ENCODE measurements around the gene DCLK1. TPM values are rescaled to one million over a fixed set of nuclear protein-coding genes. Genes with fewer than 3 reads are reported as not detected.

DCLK1 gene
- total RNA-seq, 1 experiment from 2014 or later: 0.10 TPM

- POLR2A ChIA-PET: no interaction called here
- no peak overlapping the region for H3K9ac ChIP-seq (ENCODE audit: low read length)
- no peak overlapping the region for H3K4me2 ChIP-seq (ENCODE audit: low read length)
- no peaks in the 10 kb centered on the region for H3K9me2 ChIP-seq (ENCODE audit: insufficient read depth)
- H2AFZ ChIP-seq (ENCODE audit: low read depth, low read length, poor library complexity, severe bottlenecking): no peak overlapping the region
- DNase-seq (ENCODE audit: low read depth, low spot score) (no peak), ATAC-seq (no peak)
- H3K4me1 ChIP-seq (ENCODE audit: control insufficient read depth in 1 of 2, insufficient read depth in 2 of 2, low read length in 2 of 2): no peaks in the 10 kb centered on the region
- RAD21 ChIA-PET (ENCODE audit: low non-redundant PET in 1 of 2, low total read pairs in 2 of 2, uncharacterized antibody in 2 of 2, unreplicated experiment in 2 of 2): no interaction called here
- TF ChIP-seq MAX (IDR thresholded peaks at IDR 0.05) (no peak), SIN3A (IDR thresholded peaks at IDR 0.05; ENCODE audit: low read depth) (no peak), ATF3 (IDR thresholded peaks at IDR 0.05) (no peak), TCF7L2 (IDR thresholded peaks at IDR 0.05; ENCODE audit: borderline replicate concordance, extremely low read depth, insufficient read depth, insufficient read length) (no peak), SRF (IDR thresholded peaks at IDR 0.05; ENCODE audit: low read depth) (no peak), ZNF274 (IDR thresholded peaks at IDR 0.05; ENCODE audit: low read depth, low read length) (no peak), ZFX (IDR thresholded peaks at IDR 0.05) (no peak), POLR2AphosphoS5 (IDR thresholded peaks at IDR 0.05; ENCODE audit: low read depth, low read length) (no peak), JUND (IDR thresholded peaks at IDR 0.05) (no peak), SP1 (IDR thresholded peaks at IDR 0.05; ENCODE audit: low read depth) (no peak), ZBTB33 (IDR thresholded peaks at IDR 0.05; ENCODE audit: extremely low read depth, insufficient replicate concordance, low read length) (no peak), FOSL1 (IDR thresholded peaks at IDR 0.05; ENCODE audit: low read depth) (no peak), RAD21 (IDR thresholded peaks at IDR 0.05; ENCODE audit: low read depth) (no peak), EZH2 (IDR thresholded peaks at IDR 0.05) (no peak), CBX3 (IDR thresholded peaks at IDR 0.05; ENCODE audit: low read depth) (no peak), YY1 (IDR thresholded peaks at IDR 0.05; ENCODE audit: extremely low read depth, insufficient replicate concordance, low read depth, low read length) (no peak), EZH2phosphoT487 (IDR thresholded peaks at IDR 0.05; ENCODE audit: borderline replicate concordance) (no peak)
- H4K20me1 ChIP-seq (ENCODE audit: insufficient read depth): no peaks in the 10 kb centered on the region
- H3K9me3 ChIP-seq (ENCODE audit: control insufficient read depth in 1 of 2, insufficient read depth in 1 of 2, low read depth in 1 of 2, low read length in 2 of 2): peaks cover 0 to 14% of the 10 kb centered on the region in 2 experiments; a peak in 2 of 4 replicates
- intact Hi-C loops (cut with micrococcal nuclease): no loop called here
- no peaks in the 10 kb centered on the region for H3K27me3 ChIP-seq (ENCODE audit: insufficient read depth, low read length)
- H3K36me3 ChIP-seq (ENCODE audit: control insufficient read depth in 1 of 2, insufficient read depth in 2 of 2, low read length in 2 of 2): no peaks in the 10 kb centered on the region
- CTCF ChIA-PET: no interaction called here
- H3K79me2 ChIP-seq (ENCODE audit: insufficient read depth, low read length): no peaks in the 10 kb centered on the region
- BruUV-seq (replicated peaks): no TSS peak
- H3K4me3 ChIP-seq (replicated peaks in 1 of 2; ENCODE audit: low read depth in 1 of 2, low read length in 2 of 2): no peak overlapping the region
- H3K27ac ChIP-seq (ENCODE audit: low read depth, low read length): no peak overlapping the region
These were observed 73.6 kb downstream of the DCLK1 start for GRCh38 chr13:36057547-36057946.
